ENCODE data around the gene ZFX.
"Not testable (repeated sequence)": the region's sequence is repeated elsewhere in the genome, so short reads cannot be mapped to it uniquely, and the experiment has no call there.

Gene ZFX

GRCh38 chrX:24153178-24153795 lies 3.8 kb downstream of the ZFX start:
- DNase-seq: no peak

GRCh38 chrX:24153796-24154189 lies 4.3 kb downstream of the ZFX start:
- no peak for DNase-seq

GRCh38 chrX:24154490-24155034 lies 5.0 kb downstream of the ZFX start:
- no peak for DNase-seq

- not testable (repeated sequence) for DNase-seq
These were observed 6.2 kb downstream of the ZFX start for GRCh38 chrX:24155747-24156146.

- DNase-seq: no peak
These were observed 6.6 kb downstream of the ZFX start for GRCh38 chrX:24156177-24156576.

GRCh38 chrX:24158881-24159280 lies 9.4 kb downstream of the ZFX start:
- DNase-seq: no peak

GRCh38 chrX:24166078-24166477 lies 16.5 kb downstream of the ZFX start:
- DNase-seq: no peak

GRCh38 chrX:24167719-24168472 lies 18.4 kb downstream of the ZFX start:
- no peak for DNase-seq

- DNase-seq: no peak
These were observed 19.3 kb downstream of the ZFX start for GRCh38 chrX:24168807-24169206.

GRCh38 chrX:24169211-24169610 lies 19.7 kb downstream of the ZFX start:
- DNase-seq: no peak

GRCh38 chrX:24173115-24173847 lies 23.8 kb downstream of the ZFX start:
- no peak for DNase-seq

GRCh38 chrX:24175276-24175675 lies 25.7 kb downstream of the ZFX start:
- DNase-seq: no peak

- no peak for DNase-seq
These were observed 28.9 kb downstream of the ZFX start for GRCh38 chrX:24178441-24178840.

GRCh38 chrX:24184018-24184417 lies 34.5 kb downstream of the ZFX start:
- no peak for DNase-seq

- DNase-seq: no peak
These were observed 37.0 kb downstream of the ZFX start for GRCh38 chrX:24186483-24186882.

- DNase-seq: no peak
These were observed 37.5 kb downstream of the ZFX start for GRCh38 chrX:24186986-24187385.

- DNase-seq: no peak
These were observed 40.0 kb downstream of the ZFX start for GRCh38 chrX:24189490-24189889.

- DNase-seq: no peak
These were observed 41.1 kb downstream of the ZFX start for GRCh38 chrX:24190500-24191156.

- no peak for DNase-seq
These were observed 47.0 kb downstream of the ZFX start for GRCh38 chrX:24196509-24196908.

GRCh38 chrX:24198101-24198500 lies 48.6 kb downstream of the ZFX start:
- no peak for DNase-seq

- no peak for DNase-seq
These were observed 50.6 kb downstream of the ZFX start for GRCh38 chrX:24200133-24200532.

GRCh38 chrX:24201216-24201615 lies 51.7 kb downstream of the ZFX start:
- DNase-seq: no peak

- no peak for DNase-seq
These were observed 53.0 kb downstream of the ZFX start for GRCh38 chrX:24202465-24203031.
